OCI-LY1 (cell line): ENCODE results near the gene ACER1.

Source experiments
- H2AFZ ChIP-seq: fragments of 200-600 bp; sonication (generic), shearing (Covaris generic); 2 replicates; pipeline ENCODE4 v1.6.0; 2014; ENCODE audit warnings: antibody characterized with exemption, mild to moderate bottlenecking, low read length
- H3F3A ChIP-seq: fragments of 200-600 bp; sonication (generic), shearing (Covaris generic); 2 replicates; pipeline ENCODE4 v1.6.0; 2014; ENCODE audit warnings: mild to moderate bottlenecking, antibody characterized with exemption, low read length, moderate library complexity; ENCODE audit not compliant: insufficient read depth
- H3K27ac ChIP-seq: fragments of 200-600 bp; sonication (generic); 2 replicates; pipeline ENCODE4 v1.5.1; 2014; ENCODE audit warnings: low read length, mixed run types, mild to moderate bottlenecking, low read depth; ENCODE audit not compliant: poor library complexity, severe bottlenecking
- H3K27me3 ChIP-seq: fragments of 200-600 bp; sonication (generic); 2 replicates; pipeline ENCODE4 v1.6.0; 2014; ENCODE audit warnings: antibody characterized with exemption, mild to moderate bottlenecking, low read length, moderate library complexity; ENCODE audit not compliant: insufficient read depth
- H3K36me3 ChIP-seq: fragments of 200-600 bp; sonication (generic); 2 replicates; pipeline ENCODE4 v1.6.1; 2014; ENCODE audit warnings: mild to moderate bottlenecking, antibody characterized with exemption, low read length, moderate library complexity, mixed read lengths; ENCODE audit not compliant: insufficient read depth
- H3K4me1 ChIP-seq: fragments of 200-600 bp; sonication (generic); 2 replicates; pipeline ENCODE4 v1.5.1; 2014; ENCODE audit warnings: mild to moderate bottlenecking, low read length, moderate library complexity; ENCODE audit not compliant: insufficient read depth, severe bottlenecking
- H3K4me2 ChIP-seq: fragments of 200-600 bp; sonication (generic), shearing (Covaris generic); 2 replicates; pipeline ENCODE4 v1.6.1; 2014; ENCODE audit warnings: low read length
- H3K4me3 ChIP-seq: fragments of 200-600 bp; sonication (generic); 2 replicates; pipeline ENCODE4 v1.5.1; 2014; ENCODE audit warnings: low read length, low read depth, mild to moderate bottlenecking, mixed read lengths; ENCODE audit not compliant: poor library complexity, severe bottlenecking
- H3K79me2 ChIP-seq: fragments of 200-600 bp; shearing (Covaris generic); 2 replicates; pipeline ENCODE4 v1.6.1; 2016; ENCODE audit warnings: mixed run types, low read length, mixed read lengths; ENCODE audit not compliant: insufficient read depth
- H3K9ac ChIP-seq: fragments of 200-600 bp; sonication (generic), shearing (Covaris generic); 2 replicates; pipeline ENCODE4 v1.6.1; 2014; ENCODE audit warnings: mild to moderate bottlenecking, low read length, mixed read lengths
- H3K9me2 ChIP-seq: fragments of 200-600 bp; sonication (generic), shearing (Covaris generic); 2 replicates; pipeline ENCODE4 v1.6.1; 2014; ENCODE audit warnings: low read depth, mild to moderate bottlenecking, low read length, mixed read lengths
- H3K9me3 ChIP-seq: fragments of 200-600 bp; shearing (Covaris generic); 2 replicates; pipeline ENCODE4 v1.6.1; 2014; ENCODE audit warnings: low read length, mixed read lengths
- H4K20me1 ChIP-seq: fragments of 200-600 bp; sonication (generic), shearing (Covaris generic); 2 replicates; pipeline ENCODE4 v1.6.0; 2016; ENCODE audit warnings: mild to moderate bottlenecking, low read length; ENCODE audit not compliant: insufficient read depth
- CTCF ChIP-seq: fragments of 200-600 bp; sonication (generic), shearing (Covaris generic); IDR thresholded peaks from 2 replicates; pipeline ENCODE4 v1.5.1; 2017; ENCODE audit warnings: mild to moderate bottlenecking, antibody characterized with exemption, low read length, moderate library complexity, mixed read lengths
- EZH2 ChIP-seq: fragments of 200-600 bp; sonication (generic), shearing (Covaris generic); IDR thresholded peaks from 2 replicates; pipeline ENCODE4 v1.8.0; 2017; ENCODE audit warnings: borderline replicate concordance, mixed run types, mild to moderate bottlenecking, antibody characterized with exemption, low read length, moderate library complexity, mixed read lengths

ACER1 gene

DNA sequence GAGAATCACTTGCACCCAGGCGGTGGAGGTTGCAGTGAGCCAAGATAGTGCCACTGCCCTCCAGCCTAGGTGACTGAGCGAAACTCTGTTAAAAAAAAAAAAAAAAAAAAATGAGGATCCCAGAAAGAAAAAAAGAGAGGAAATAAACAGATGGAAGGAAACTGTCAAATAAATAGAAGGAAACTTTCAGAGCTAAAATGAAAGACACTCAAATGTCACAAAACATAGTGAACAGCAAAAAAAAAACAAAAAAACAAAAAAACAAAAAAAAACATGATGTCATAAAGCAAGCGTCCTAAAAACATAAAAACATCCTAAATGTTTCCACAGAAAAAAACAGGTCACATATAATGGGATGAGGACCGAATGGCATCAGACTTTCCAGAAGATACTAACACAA lies 68.6 kb downstream of the ACER1 start:
- Histone ChIP-seq H3K9me2 (no peaks in the 10 kb centered on the region), H3K27me3 (no peaks in the 10 kb centered on the region), H3K9ac (no peak overlapping the region), H3K4me1 (no peaks in the 10 kb centered on the region), H3K4me3 (no peak overlapping the region), H4K20me1 (no peaks in the 10 kb centered on the region; the same call in 1 of the 2 replicates), H3K9me3 (no peaks in the 10 kb centered on the region), H3K79me2 (no peaks in the 10 kb centered on the region), H2AFZ (no peak overlapping the region), H3K4me2 (no peak overlapping the region), H3K27ac (no peak overlapping the region), H3F3A (no peaks in the 10 kb centered on the region), H3K36me3 (peaks cover 81% of the 10 kb centered on the region)
- TF ChIP-seq EZH2 (no peak), CTCF (no peak)

DNA sequence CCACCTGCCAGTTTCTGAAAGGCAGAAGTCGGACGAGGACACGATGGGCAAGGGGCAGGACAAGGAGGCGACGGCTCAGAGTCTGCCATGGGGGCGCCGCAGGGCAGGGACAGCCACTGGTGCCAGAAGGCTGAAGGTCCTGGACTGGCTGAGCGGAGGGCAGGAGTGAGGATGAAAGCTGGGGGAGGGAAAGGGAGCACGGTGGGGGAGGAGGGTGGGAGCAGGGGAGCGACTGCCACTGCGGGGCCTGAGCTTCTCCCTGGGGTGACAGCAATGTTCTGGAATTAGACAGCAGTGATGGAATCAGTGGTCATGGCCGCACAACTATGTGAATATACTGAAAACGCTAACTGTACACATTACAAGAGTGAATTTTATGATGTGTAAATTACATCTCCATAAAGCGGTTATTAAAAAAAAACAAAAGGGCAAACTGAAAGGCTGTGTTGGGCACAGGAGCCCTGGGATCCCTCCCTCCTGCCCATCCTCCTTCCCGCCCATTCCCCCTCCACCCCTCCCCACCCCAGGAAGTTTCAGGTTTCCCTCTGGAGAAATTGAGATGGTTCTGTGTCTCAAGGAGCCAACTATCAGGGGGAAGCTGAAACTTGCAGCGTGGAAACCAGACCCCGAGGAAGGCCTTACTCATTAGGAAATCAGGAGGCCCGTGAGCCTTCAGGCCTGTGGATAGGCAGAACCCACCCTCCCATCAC lies 69.5 kb downstream of the ACER1 start:
- TF ChIP-seq EZH2 (no peak), CTCF (no peak)
- Histone ChIP-seq H3K4me2 (no peak overlapping the region), H3K9ac (no peak overlapping the region), H3K36me3 (peaks cover 83% of the 10 kb centered on the region), H3K4me3 (no peak overlapping the region), H4K20me1 (no peaks in the 10 kb centered on the region; the same call in 1 of the 2 replicates), H3F3A (no peaks in the 10 kb centered on the region), H3K27me3 (no peaks in the 10 kb centered on the region), H3K27ac (no peak overlapping the region), H3K79me2 (no peaks in the 10 kb centered on the region), H3K9me2 (no peaks in the 10 kb centered on the region), H2AFZ (no peak overlapping the region), H3K4me1 (no peaks in the 10 kb centered on the region), H3K9me3 (no peaks in the 10 kb centered on the region)

DNA sequence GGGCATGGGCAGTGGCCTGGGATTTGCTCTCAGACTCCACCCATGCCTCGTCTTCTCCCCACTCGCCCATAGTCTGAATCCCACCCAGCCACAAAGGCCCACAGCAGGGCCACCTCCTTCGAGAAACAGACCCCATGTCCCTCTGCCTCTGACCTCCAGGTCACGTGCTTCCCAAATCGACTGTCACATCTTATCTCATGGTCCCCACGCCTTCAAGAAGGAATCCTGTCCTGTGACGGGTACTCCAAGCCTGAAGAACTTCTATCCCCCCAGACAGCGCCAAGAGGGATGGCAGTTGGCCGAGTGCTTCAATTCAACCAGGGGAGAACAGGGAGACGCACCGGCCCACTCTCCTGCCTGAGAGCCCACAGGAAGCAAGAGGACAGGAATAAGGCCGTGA lies 70.1 kb downstream of the ACER1 start:
- no peaks in the 10 kb centered on the region for H3K9me3 ChIP-seq
- no peak overlapping the region for H3K4me3 ChIP-seq
- no peaks in the 10 kb centered on the region for H3K27me3 ChIP-seq
- TF ChIP-seq CTCF (no peak), EZH2 (no peak)
- H3K79me2 ChIP-seq: no peaks in the 10 kb centered on the region
- H3K9me2 ChIP-seq: no peaks in the 10 kb centered on the region
- H3K4me2 ChIP-seq: no peak overlapping the region
- no peaks in the 10 kb centered on the region; the same call in 1 of the 2 replicates for H4K20me1 ChIP-seq
- peaks cover 84% of the 10 kb centered on the region for H3K36me3 ChIP-seq
- no peak overlapping the region for H3K9ac ChIP-seq
- H2AFZ ChIP-seq: no peak overlapping the region
- no peaks in the 10 kb centered on the region for H3F3A ChIP-seq
- no peaks in the 10 kb centered on the region for H3K4me1 ChIP-seq
- H3K27ac ChIP-seq: no peak overlapping the region
